Stimulated activated naive CD8-positive, alpha-beta T cell treated with anti-CD3 and anti-CD28 coated beads, Interleukin-15, Interleukin-2, amounts not matched to agents 100 ng/mL and 50 ng/mL, for 24 hours (primary cell): Measurements from ENCODE around the gene AHRR.
"Not testable (repeated sequence)": the region's sequence is repeated elsewhere in the genome, so short reads cannot be mapped to it uniquely, and the experiment has no call there.

ENCODE experiments used
- H3K27ac Mint-ChIP-seq: one replicate; pipeline ENCODE4 v1.8.0; 2021; ENCODE audit warnings: mild to moderate bottlenecking, mixed read lengths
- H3K27me3 Mint-ChIP-seq: one replicate; pipeline ENCODE4 v1.8.0; 2021; ENCODE audit warnings: mixed read lengths
- H3K36me3 Mint-ChIP-seq: one replicate; pipeline ENCODE4 v1.8.0; 2021; ENCODE audit warnings: low read depth, mixed read lengths
- H3K4me1 Mint-ChIP-seq: one replicate; pipeline ENCODE4 v1.8.0; 2021; ENCODE audit warnings: low read depth, mixed read lengths
- H3K4me3 Mint-ChIP-seq: one replicate; pipeline ENCODE4 v1.8.0; 2021; ENCODE audit warnings: mild to moderate bottlenecking, mixed read lengths
- H3K9me3 Mint-ChIP-seq: one replicate; pipeline ENCODE4 v1.8.0; 2021; ENCODE audit warnings: mixed read lengths

The AHRR gene

GRCh38 chr5:482021-482420 lies 160.5 kb downstream of the AHRR start:
- H3K4me1 Mint-ChIP-seq = peaks cover 4% of the 10 kb centered on the region
- H3K9me3 Mint-ChIP-seq = no peaks in the 10 kb centered on the region
- H3K4me3 Mint-ChIP-seq = no peak overlapping the region
- H3K36me3 Mint-ChIP-seq = no peaks in the 10 kb centered on the region
- H3K27me3 Mint-ChIP-seq = peaks cover 4% of the 10 kb centered on the region
- no peak overlapping the region for H3K27ac Mint-ChIP-seq

- H3K4me3 Mint-ChIP-seq = no peak overlapping the region
- no peaks in the 10 kb centered on the region for H3K36me3 Mint-ChIP-seq
- H3K27ac Mint-ChIP-seq = no peak overlapping the region
- peaks cover 4% of the 10 kb centered on the region for H3K4me1 Mint-ChIP-seq
- peaks cover 3% of the 10 kb centered on the region for H3K27me3 Mint-ChIP-seq
- no peaks in the 10 kb centered on the region for H3K9me3 Mint-ChIP-seq
Observed at GRCh38 chr5:482506-482905, 161.0 kb downstream of the AHRR start.

GRCh38 chr5:483011-483410 lies 161.5 kb downstream of the AHRR start:
- Mint-ChIP-seq H3K27me3 (no peaks in the 10 kb centered on the region), H3K36me3 (no peaks in the 10 kb centered on the region)

GRCh38 chr5:483434-484140 lies 162.1 kb downstream of the AHRR start:
- Mint-ChIP-seq H3K27me3 (no peaks in the 10 kb centered on the region), H3K4me3 (no peak overlapping the region), H3K27ac (no peak overlapping the region), H3K9me3 (no peaks in the 10 kb centered on the region), H3K36me3 (no peaks in the 10 kb centered on the region), H3K4me1 (peaks cover 4% of the 10 kb centered on the region)

More at GRCh38 chr5:483011-483410, 161.5 kb downstream of the AHRR start:
- Mint-ChIP-seq H3K4me3 (no peak overlapping the region), H3K9me3 (no peaks in the 10 kb centered on the region), H3K27ac (no peak overlapping the region), H3K4me1 (peaks cover 4% of the 10 kb centered on the region)

GRCh38 chr5:484556-484955 lies 163.0 kb downstream of the AHRR start:
- H3K4me3 Mint-ChIP-seq = no peak overlapping the region
- H3K4me1 Mint-ChIP-seq = peaks cover 4% of the 10 kb centered on the region
- no peaks in the 10 kb centered on the region for H3K27me3 Mint-ChIP-seq
- no peak overlapping the region for H3K27ac Mint-ChIP-seq
- H3K36me3 Mint-ChIP-seq = no peaks in the 10 kb centered on the region
- H3K9me3 Mint-ChIP-seq = no peaks in the 10 kb centered on the region

GRCh38 chr5:485113-485945 lies 163.8 kb downstream of the AHRR start:
- Mint-ChIP-seq H3K4me1 (peaks cover 4% of the 10 kb centered on the region), H3K27ac (no peak overlapping the region), H3K9me3 (no peaks in the 10 kb centered on the region), H3K36me3 (no peaks in the 10 kb centered on the region), H3K4me3 (no peak overlapping the region), H3K27me3 (no peaks in the 10 kb centered on the region)

- H3K4me3 Mint-ChIP-seq = no peak overlapping the region
- H3K36me3 Mint-ChIP-seq = no peaks in the 10 kb centered on the region
- H3K27ac Mint-ChIP-seq = no peak overlapping the region
- no peaks in the 10 kb centered on the region for H3K27me3 Mint-ChIP-seq
- H3K4me1 Mint-ChIP-seq = peaks cover 4% of the 10 kb centered on the region
- no peaks in the 10 kb centered on the region for H3K9me3 Mint-ChIP-seq
Observed at GRCh38 chr5:485946-486491, 164.5 kb downstream of the AHRR start.

- H3K4me1 Mint-ChIP-seq, H3K4me3 Mint-ChIP-seq, H3K36me3 Mint-ChIP-seq, H3K27me3 Mint-ChIP-seq, H3K9me3 Mint-ChIP-seq, H3K27ac Mint-ChIP-seq: not testable (repeated sequence)
Observed at GRCh38 chr5:486597-486996, 165.1 kb downstream of the AHRR start.
